SHP77 treated with DMSO at 0.1 percent for 48 hours (cell line): ENCODE data around the gene TP53BP1.

Experiments
- DNase-seq: peaks from one replicate; lab custom pipeline; 2025; lab: John Stamatoyannopoulos, UW

The TP53BP1 gene

GRCh38 chr15:43517354-43518196, 24.6 kb upstream of the TP53BP1 start, which contains the start of gene MAP1A:
TSS of gene MAP1A (plus strand) at chr15:43517608. CDS start at chr15:43521474, 3,866 bp downstream.
- no peak for DNase-seq

- no peak for DNase-seq
These were observed 23.9 kb upstream of the TP53BP1 start for GRCh38 chr15:43516801-43517353.

- no peak for DNase-seq
These were observed 23.2 kb upstream of the TP53BP1 start for GRCh38 chr15:43516185-43516584.

GRCh38 chr15:43515741-43516140, 22.8 kb upstream of the TP53BP1 start:
- DNase-seq, result no peak

- peak; percentile 85 for DNase-seq
These were observed 21.5 kb upstream of the TP53BP1 start for GRCh38 chr15:43514241-43515057.

- DNase-seq, result no peak
These were observed 20.6 kb upstream of the TP53BP1 start for GRCh38 chr15:43513550-43513949.

- peak; percentile 62 for DNase-seq
These were observed 18.3 kb upstream of the TP53BP1 start for GRCh38 chr15:43511012-43511885.

- DNase-seq, result peak; percentile 98
These were observed 17.4 kb upstream of the TP53BP1 start for GRCh38 chr15:43510200-43511011.

GRCh38 chr15:43509660-43510199, 16.8 kb upstream of the TP53BP1 start:
- no peak for DNase-seq

- DNase-seq, result no peak
These were observed 16.2 kb upstream of the TP53BP1 start for GRCh38 chr15:43508991-43509659.

- DNase-seq, result no peak
These were observed 15.5 kb upstream of the TP53BP1 start for GRCh38 chr15:43508421-43508820.

- DNase-seq, result no peak
These were observed 12.8 kb upstream of the TP53BP1 start for GRCh38 chr15:43505738-43506137.

- DNase-seq, result no peak
These were observed 6.7 kb upstream of the TP53BP1 start for GRCh38 chr15:43499635-43500034.

GRCh38 chr15:43498990-43499389, 6.0 kb upstream of the TP53BP1 start:
- DNase-seq, result no peak

- DNase-seq, result no peak
These were observed 932 bp upstream of the TP53BP1 start for GRCh38 chr15:43493703-43494472.

GRCh38 chr15:43492266-43492665, 690 bp downstream of the TP53BP1 start:
- no peak for DNase-seq

GRCh38 chr15:43489191-43489590, 3.8 kb downstream of the TP53BP1 start:
- DNase-seq, result no peak

GRCh38 chr15:43488790-43489189, 4.2 kb downstream of the TP53BP1 start:
- no peak for DNase-seq

- DNase-seq, result no peak
These were observed 5.6 kb downstream of the TP53BP1 start for GRCh38 chr15:43487271-43487895.
